ENCODE results near the gene MEIS2. TPM values are rescaled to one million over a fixed set of nuclear protein-coding genes. Genes with fewer than 3 reads are reported as not detected.

MEIS2 gene
- total RNA-seq, 2 experiments from 2014 or later, result not detected

GRCh38 chr15:37108381-37109167 lies 8.2 kb upstream of the MEIS2 start:
- Histone ChIP-seq H3K27me3 (ENCODE audit: control insufficient read depth in 1 of 2, insufficient read depth in 2 of 2, low read length in 2 of 2) (peaks cover 83 to 97% of the 10 kb centered on the region in 2 experiments), H3K4me3 (ENCODE audit: low read length) (no peak overlapping the region), H3K4me1 (ENCODE audit: insufficient read depth, low read length) (peaks cover 10% of the 10 kb centered on the region), H3K27ac (ENCODE audit: low read depth in 1 of 2, low read length in 2 of 2) (no peak overlapping the region), H3K36me3 (ENCODE audit: insufficient read depth, low read length) (no peaks in the 10 kb centered on the region), H3K9me3 (ENCODE audit: control insufficient read depth in 1 of 2, insufficient read depth in 1 of 2, low read length in 2 of 2) (peaks cover 15 to 28% of the 10 kb centered on the region in 2 experiments)
- ATAC-seq (ENCODE audit: poor library complexity) (no peak), DNase-seq (no peak)
- Mint-ChIP-seq H3K36me3 (ENCODE audit: low read depth) (no peaks in the 10 kb centered on the region), H3K27ac (no peak overlapping the region), H3K4me1 (ENCODE audit: low read depth) (peaks cover 18% of the 10 kb centered on the region), H3K9me3 (no peaks in the 10 kb centered on the region), H3K4me3 (no peak overlapping the region), H3K27me3 (peaks cover 100% of the 10 kb centered on the region)
- no peak for TF ChIP-seq CTCF (IDR thresholded peaks at IDR 0.05)
- intact Hi-C loops (cut with DNase I, micrococcal nuclease), result no loop called here
- ChIA-PET POLR2A (no interaction called here), CTCF (no interaction called here)

- ChIA-PET POLR2A (no interaction called here), CTCF (no interaction called here)
- H3K36me3 ChIP-seq (ENCODE audit: insufficient read depth, low read length), result no peaks in the 10 kb centered on the region
- no peak overlapping the region for H3K27ac ChIP-seq (ENCODE audit: low read depth in 1 of 2, low read length in 2 of 2)
- peaks cover 18 to 34% of the 10 kb centered on the region in 2 experiments for H3K9me3 ChIP-seq (ENCODE audit: control insufficient read depth in 1 of 2, insufficient read depth in 1 of 2, low read length in 2 of 2)
- H3K4me1 ChIP-seq (ENCODE audit: insufficient read depth, low read length), result peaks cover 10% of the 10 kb centered on the region
- ATAC-seq (ENCODE audit: poor library complexity) (no peak), DNase-seq (no peak)
- TF ChIP-seq CTCF (IDR thresholded peaks at IDR 0.05), result no peak
- intact Hi-C loops (cut with DNase I, micrococcal nuclease), result no loop called here
- H3K4me3 ChIP-seq (ENCODE audit: low read length), result no peak overlapping the region
- Mint-ChIP-seq H3K27me3 (peaks cover 100% of the 10 kb centered on the region), H3K36me3 (ENCODE audit: low read depth) (no peaks in the 10 kb centered on the region), H3K9me3 (no peaks in the 10 kb centered on the region), H3K4me1 (ENCODE audit: low read depth) (peaks cover 20% of the 10 kb centered on the region), H3K27ac (no peak overlapping the region), H3K4me3 (no peak overlapping the region)
- H3K27me3 ChIP-seq (ENCODE audit: control insufficient read depth in 1 of 2, insufficient read depth in 2 of 2, low read length in 2 of 2), result peaks cover 86 to 93% of the 10 kb centered on the region in 2 experiments
Observed at GRCh38 chr15:37107744-37108380, 7.5 kb upstream of the MEIS2 start.

- Histone ChIP-seq H3K9me3 (ENCODE audit: control insufficient read depth in 1 of 2, insufficient read depth in 1 of 2, low read length in 2 of 2) (peaks cover 25 to 41% of the 10 kb centered on the region in 2 experiments), H3K27me3 (ENCODE audit: control insufficient read depth in 1 of 2, insufficient read depth in 2 of 2, low read length in 2 of 2) (peaks cover 87 to 93% of the 10 kb centered on the region in 2 experiments), H3K4me1 (ENCODE audit: insufficient read depth, low read length) (peaks cover 10% of the 10 kb centered on the region), H3K27ac (ENCODE audit: low read depth in 1 of 2, low read length in 2 of 2) (no peak overlapping the region), H3K4me3 (ENCODE audit: low read length) (no peak overlapping the region), H3K36me3 (ENCODE audit: insufficient read depth, low read length) (no peaks in the 10 kb centered on the region)
- Mint-ChIP-seq H3K9me3 (peaks cover under 1% of the 10 kb centered on the region), H3K4me1 (ENCODE audit: low read depth) (peaks cover 27% of the 10 kb centered on the region), H3K27ac (no peak overlapping the region), H3K36me3 (ENCODE audit: low read depth) (peaks cover 3% of the 10 kb centered on the region), H3K27me3 (peaks cover 100% of the 10 kb centered on the region), H3K4me3 (no peak overlapping the region)
- ChIA-PET POLR2A (no interaction called here), CTCF (no interaction called here)
- DNase-seq (no peak), ATAC-seq (ENCODE audit: poor library complexity) (no peak)
- TF ChIP-seq CTCF (IDR thresholded peaks at IDR 0.05), result no peak
- intact Hi-C loops (cut with DNase I, micrococcal nuclease), result no loop called here
Observed at GRCh38 chr15:37107071-37107743, 6.9 kb upstream of the MEIS2 start.
